HepG2 (cell line): ENCODE data around the gene JSRP1. TPM values are rescaled to one million over a fixed set of nuclear protein-coding genes. Genes with fewer than 3 reads are reported as not detected.

ENCODE experiments used
- ADNP ChIP-seq: sonication (generic); formaldehyde crosslinking; IDR thresholded peaks from 2 replicates; pipeline ENCODE4 v1.4.0; 2020; ENCODE audit warnings: missing genetic modification reagents
- ATF3 ChIP-seq: sonication (generic); formaldehyde crosslinking; IDR thresholded peaks from 2 replicates; pipeline ENCODE4 v1.4.0; 2020; ENCODE audit warnings: missing genetic modification reagents
- ATF6 ChIP-seq: sonication (generic); formaldehyde crosslinking; conservative IDR thresholded peaks from 2 replicates; pipeline ENCODE4 v1.4.0; 2020; ENCODE audit warnings: missing genetic modification reagents
- CCDC6 ChIP-seq: sonication (generic); formaldehyde crosslinking; IDR thresholded peaks from 2 replicates; pipeline ENCODE4 v1.8.1; 2022; ENCODE audit warnings: mild to moderate bottlenecking, missing genetic modification reagents, moderate library complexity
- DNMT1 ChIP-seq: sonication (generic); formaldehyde crosslinking; IDR thresholded peaks from 2 replicates; pipeline ENCODE4 v1.5.1; 2020; ENCODE audit warnings: mild to moderate bottlenecking, missing genetic modification reagents
- IKZF4 ChIP-seq: sonication (generic); formaldehyde crosslinking; IDR thresholded peaks from 2 replicates; pipeline ENCODE4 v1.5.1; 2020; ENCODE audit warnings: borderline replicate concordance, mild to moderate bottlenecking, low read depth, missing genetic modification reagents; ENCODE audit errors: not compliant biosample characterization
- ISL2 ChIP-seq: sonication (generic); formaldehyde crosslinking; IDR thresholded peaks from 2 replicates; pipeline ENCODE4 v1.5.0; 2020; ENCODE audit warnings: missing genetic modification reagents
- JUN ChIP-seq: sonication (generic); formaldehyde crosslinking; IDR thresholded peaks from 2 replicates; pipeline ENCODE4 v1.4.0; 2020; ENCODE audit warnings: mild to moderate bottlenecking, missing genetic modification reagents
- MAFG ChIP-seq: sonication (generic); formaldehyde crosslinking; IDR thresholded peaks from 2 replicates; pipeline ENCODE4 v1.5.1; 2020; ENCODE audit warnings: mild to moderate bottlenecking, missing genetic modification reagents
- MLXIP ChIP-seq: sonication (generic); formaldehyde crosslinking; IDR thresholded peaks from 2 replicates; pipeline ENCODE4 v1.9.0; 2021; ENCODE audit warnings: missing genetic modification reagents, borderline replicate concordance
- MYC ChIP-seq: sonication (generic); formaldehyde crosslinking; IDR thresholded peaks from 2 replicates; pipeline ENCODE4 v1.9.0; 2021; ENCODE audit warnings: missing genetic modification reagents, borderline replicate concordance
- NR2F1 ChIP-seq, 2 experiments: fragments of 450-650 bp in 1 of 2; formaldehyde crosslinking in 1 of 2; IDR thresholded peaks; 2 replicates each; pipeline versions ENCODE4 v1.5.0 to v1.6.1; 2016 to 2020; ENCODE audit warnings: mild to moderate bottlenecking in 1 of 2, missing compliant biosample characterization in 1 of 2, missing genetic modification reagents in 1 of 2, moderate library complexity in 1 of 2
- TMF1 ChIP-seq: sonication (generic); formaldehyde crosslinking; IDR thresholded peaks from 2 replicates; pipeline ENCODE4 v1.8.1; 2022; ENCODE audit warnings: low read depth, missing genetic modification reagents
- YEATS2 ChIP-seq: sonication (generic); formaldehyde crosslinking; IDR thresholded peaks from 2 replicates; pipeline ENCODE4 v1.4.0; 2020; ENCODE audit warnings: missing genetic modification reagents, borderline replicate concordance
- ZFP36L2 ChIP-seq: sonication (generic); formaldehyde crosslinking; IDR thresholded peaks from 2 replicates; pipeline ENCODE4 v1.4.0; 2020; ENCODE audit warnings: missing genetic modification reagents
- ZNF317 ChIP-seq: sonication (generic); formaldehyde crosslinking; IDR thresholded peaks from 2 replicates; pipeline ENCODE4 v1.5.0; 2020; ENCODE audit warnings: mild to moderate bottlenecking, missing genetic modification reagents
- ZNF530 ChIP-seq: sonication (generic); formaldehyde crosslinking; IDR thresholded peaks from 2 replicates; pipeline ENCODE4 v1.5.0; 2020; ENCODE audit warnings: low read depth, mild to moderate bottlenecking, missing genetic modification reagents
- ZNF576 ChIP-seq: sonication (generic); formaldehyde crosslinking; IDR thresholded peaks from 2 replicates; pipeline ENCODE4 v1.4.0; 2020; ENCODE audit warnings: mild to moderate bottlenecking, missing genetic modification reagents
- ZNF609 ChIP-seq: sonication (generic); formaldehyde crosslinking; IDR thresholded peaks from 2 replicates; pipeline ENCODE4 v1.4.0; 2020; ENCODE audit warnings: mild to moderate bottlenecking, missing genetic modification reagents, borderline replicate concordance
- ZNF761 ChIP-seq: sonication (generic); formaldehyde crosslinking; conservative IDR thresholded peaks from 2 replicates; pipeline ENCODE4 v1.4.0; 2020; ENCODE audit warnings: mild to moderate bottlenecking, missing genetic modification reagents
- ZNF792 ChIP-seq: IDR thresholded peaks from 2 replicates; pipeline ENCODE4 v1.6.1; 2016
- polyA plus RNA-seq, 8 experiments: library from polyadenylated mRNA; depleted of rRNA in 3 of 8; stranded (reverse) in 7 of 8; unstranded in 1 of 8; fragments of >200 nt; fragmentation: Illumina TruSeq in 4 of 8; extraction: Trizol in 4 of 8; gene quantifications; 2 replicates each; pipeline versions ENCODE4 v1.2.1 to v1.2.3, GENCODE V29; 2011 to 2016; ENCODE audit warnings: low read depth in 4 of 8, missing spikeins in 1 of 8, mixed read lengths in 1 of 8; ENCODE audit not compliant: insufficient read depth in 1 of 8
- total RNA-seq, 5 experiments: library from RNA; depleted of rRNA; stranded (reverse); fragments of >200 nt; fragmentation: Illumina TruSeq; extraction: Trizol; gene quantifications; 2 replicates each; pipeline ENCODE4 v1.2.3, GENCODE V29; 2016; ENCODE audit warnings: low read depth in 1 of 5

Gene JSRP1
- total and polyA plus RNA-seq, 2 of the 13 experiments (the other 11 are each of a cell fraction or from before 2014, with no cell fraction given), result 0.16 to 0.38 TPM

GRCh38 chr19:2288338-2288817 is 32.2 kb upstream of the JSRP1 start (continued):
- TF ChIP-seq ATF3 (CRISPR knock-in tag), result no peak
- TF ChIP-seq ZNF792, result no peak
- TF ChIP-seq ZNF576 (CRISPR knock-in tag), result no peak
- TF ChIP-seq ISL2 (CRISPR knock-in tag), result no peak
- TF ChIP-seq ATF6 (CRISPR knock-in tag), result no peak
- TF ChIP-seq MAFG (CRISPR knock-in tag), result no peak
- peak; percentile 70 for TF ChIP-seq MYC (CRISPR knock-in tag)
- 0 out of 2 replicates have a peak, but pooled peaks have one; percentile 49 for TF ChIP-seq TMF1
- no peak for TF ChIP-seq ADNP
- TF ChIP-seq ZNF761 (CRISPR knock-in tag), result no peak
- no peak for TF ChIP-seq MLXIP
- TF ChIP-seq ZNF530, result no peak
- peak in 1 of 2 experiments; percentile 78; a peak in 3 of 4 replicates for TF ChIP-seq NR2F1 (CRISPR knock-in tag; IDR thresholded peaks at IDR 0.05)
- TF ChIP-seq CCDC6 (CRISPR knock-in tag), result no peak
- peak; percentile 15; the same call in 1 of the 2 replicates for TF ChIP-seq ZNF609 (CRISPR knock-in tag)
- no peak for TF ChIP-seq ZNF317 (CRISPR knock-in tag)
- no peak for TF ChIP-seq DNMT1 (CRISPR knock-in tag)
- TF ChIP-seq YEATS2 (CRISPR knock-in tag), result no peak
- no peak for TF ChIP-seq ZFP36L2 (CRISPR knock-in tag)
- no peak for TF ChIP-seq IKZF4
- no peak for TF ChIP-seq JUN (CRISPR knock-in tag)
